Stimulated activated CD4-positive, alpha-beta T cell treated with anti-CD3 and anti-CD28 coated beads, Interleukin-4, amount 100 ng/mL, for 24 hours (primary cell): Measurements from ENCODE around the gene ADAD1.
"Not testable (repeated sequence)": the region's sequence is repeated elsewhere in the genome, so short reads cannot be mapped to it uniquely, and the experiment has no call there.

Source experiments
- DNase-seq: peaks from one replicate; pipeline ENCODE4 v3.0.0-alpha.2; 2020

ADAD1 gene

DNA sequence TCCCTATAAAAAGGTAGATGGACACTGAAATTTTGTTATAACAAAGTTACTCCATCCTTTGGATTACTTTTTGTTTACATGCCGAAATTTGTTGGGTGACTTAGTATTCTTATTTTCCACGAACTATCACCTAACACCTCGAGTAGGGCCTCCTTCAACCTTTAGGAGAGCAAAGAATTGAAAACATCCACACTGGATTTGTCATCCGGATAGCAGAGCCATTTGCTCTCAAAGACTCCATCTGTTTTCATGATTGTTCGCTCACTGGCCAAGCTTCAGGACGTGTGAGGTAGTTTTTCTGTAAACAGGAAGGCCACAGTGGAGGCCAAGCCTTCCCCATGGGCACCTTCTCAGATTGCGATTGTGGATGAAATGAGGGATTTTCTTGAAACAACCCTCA, at the start of gene ADAD1:
TSS of gene ADAD1 (plus strand) at position 301 of the 400 bp plus-strand sequence. CDS start 1,059 bp downstream, outside the sequence.
- DNase-seq = no peak

- no peak for DNase-seq
Observed at GRCh38 chr4:122329876-122330565, 48.8 kb upstream of the ADAD1 start.

- DNase-seq = no peak
Observed at GRCh38 chr4:122331195-122331594, 47.6 kb upstream of the ADAD1 start.

DNA sequence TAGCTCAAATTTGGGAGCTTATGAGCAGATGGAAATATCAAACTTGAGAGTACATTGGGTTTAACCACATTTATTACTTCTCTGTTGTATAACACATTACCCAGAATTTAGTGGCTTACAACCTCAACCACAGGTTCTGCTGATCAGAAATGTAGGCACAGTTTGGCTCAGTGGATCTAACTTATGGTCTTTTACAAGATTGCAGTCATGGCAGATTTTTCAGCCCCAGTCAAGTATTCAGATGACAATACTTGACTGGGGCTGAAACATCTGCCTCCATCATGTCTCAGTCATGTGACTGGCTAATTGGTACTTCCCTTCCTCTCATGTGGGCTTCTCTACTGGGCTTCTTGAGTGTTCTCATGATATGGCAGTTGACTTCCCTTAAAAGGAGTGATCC, 44.0 kb upstream of the ADAD1 start:
- no peak for DNase-seq

- no peak for DNase-seq
Observed at GRCh38 chr4:122341886-122342285, 36.9 kb upstream of the ADAD1 start.

GRCh38 chr4:122346036-122346435, 32.8 kb upstream of the ADAD1 start:
- no peak for DNase-seq

GRCh38 chr4:122346503-122346902, 32.3 kb upstream of the ADAD1 start:
- no peak for DNase-seq

GRCh38 chr4:122356317-122356808, 22.4 kb upstream of the ADAD1 start:
- DNase-seq = no peak

DNA sequence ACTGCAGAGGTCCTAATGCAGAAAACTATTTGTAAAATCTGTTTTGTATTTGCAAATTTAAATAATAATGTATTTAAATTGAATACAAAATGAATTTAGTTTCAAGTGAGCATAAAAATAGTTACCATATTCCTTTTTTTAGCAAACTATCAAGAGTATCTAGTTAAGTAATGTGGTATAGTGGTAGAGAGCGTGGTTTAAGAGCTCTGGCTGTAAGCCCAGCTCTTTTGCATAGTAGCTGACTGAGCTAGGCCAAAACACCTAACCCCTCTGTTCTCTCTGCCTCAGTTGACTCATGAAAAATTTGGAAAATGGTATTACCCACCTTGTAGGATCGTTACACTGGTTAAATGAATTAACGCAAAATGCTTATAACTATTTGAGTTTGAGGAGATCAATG, 18.1 kb upstream of the ADAD1 start:
- no peak for DNase-seq

DNA sequence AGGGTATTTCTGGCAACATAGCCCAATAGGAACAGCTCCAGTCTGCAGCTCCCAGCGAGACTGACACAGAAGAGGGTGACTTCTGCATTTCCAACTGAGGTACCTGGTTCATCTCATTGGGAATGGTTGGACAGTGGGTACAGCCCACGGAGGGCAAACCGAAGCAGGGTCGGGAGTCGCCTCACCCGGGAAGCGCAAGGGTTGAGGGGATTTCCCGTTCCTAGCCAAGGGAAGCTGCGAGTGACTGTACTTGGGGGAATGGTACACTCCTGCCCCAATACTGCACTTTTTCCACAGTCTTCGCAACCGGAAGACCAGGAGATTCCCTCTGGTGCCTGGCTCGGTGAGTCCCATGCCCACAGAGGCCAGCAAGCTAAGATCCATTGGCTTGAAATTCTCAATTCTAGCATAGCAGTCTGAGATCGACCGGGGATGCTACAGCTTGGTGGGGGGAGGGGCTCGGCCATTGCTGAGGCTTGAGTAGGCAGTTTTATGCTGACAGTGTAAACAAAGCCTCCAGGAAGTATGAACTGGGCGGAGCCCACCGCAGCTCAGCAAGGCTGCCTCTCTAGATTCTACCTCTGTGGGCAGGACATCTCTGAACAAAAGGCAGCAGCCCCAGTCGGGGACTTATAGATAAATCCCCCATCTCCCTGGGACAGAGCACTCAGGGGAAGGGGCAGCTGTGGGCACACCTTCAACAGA, 14.0 kb upstream of the ADAD1 start:
- DNase-seq = no peak

GRCh38 chr4:122368786-122369185, 10.0 kb upstream of the ADAD1 start:
- DNase-seq = not testable (repeated sequence)

GRCh38 chr4:122377352-122377751, 1.5 kb upstream of the ADAD1 start:
- no peak for DNase-seq

- no peak for DNase-seq
Observed at GRCh38 chr4:122379239-122379638, 428 bp downstream of the ADAD1 start.

- DNase-seq = no peak
Observed at GRCh38 chr4:122383341-122383740, 4.5 kb downstream of the ADAD1 start.

DNA sequence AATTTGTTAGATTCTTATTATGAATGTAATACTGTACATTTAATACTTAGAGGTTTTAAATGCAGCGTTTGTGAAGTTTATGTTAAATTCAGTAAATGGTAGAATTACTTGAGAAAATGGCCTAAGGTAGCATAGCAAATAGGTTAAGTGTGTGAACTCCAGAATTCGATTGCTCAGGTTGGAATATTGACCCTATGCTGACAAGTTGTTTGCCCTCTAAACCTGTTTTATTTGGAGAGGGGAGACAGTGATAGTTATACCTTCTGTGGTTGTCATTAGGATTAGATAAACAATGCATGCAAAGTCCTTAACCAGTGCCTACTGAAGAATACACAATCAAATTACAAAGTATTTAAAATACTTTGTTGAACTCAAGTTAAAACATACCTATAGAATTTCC, 5.4 kb downstream of the ADAD1 start:
- DNase-seq = no peak

GRCh38 chr4:122393276-122393675, 14.5 kb downstream of the ADAD1 start:
- DNase-seq = no peak

- DNase-seq = no peak
Observed at GRCh38 chr4:122403861-122404260, 25.1 kb downstream of the ADAD1 start.

GRCh38 chr4:122412547-122412946, 33.7 kb downstream of the ADAD1 start:
- DNase-seq = no peak

DNA sequence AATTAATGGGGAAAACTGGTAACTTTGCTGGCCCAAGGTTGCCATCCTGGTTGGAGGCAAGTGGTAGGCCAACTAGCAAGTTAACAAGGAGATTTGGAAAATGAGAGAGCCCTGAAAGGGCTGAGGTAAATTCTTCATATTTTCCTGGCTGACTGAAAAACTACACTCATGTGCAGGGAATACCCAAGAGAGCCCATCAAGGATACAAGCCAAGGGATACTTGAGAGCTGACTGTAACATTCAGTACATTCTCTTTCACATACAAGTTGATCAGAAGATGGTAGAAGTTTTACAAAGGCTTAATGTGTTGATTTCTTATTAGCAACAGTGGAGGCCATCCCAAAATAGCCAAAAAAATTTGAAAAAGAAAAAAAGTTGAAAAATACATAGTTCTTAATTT, 44.4 kb downstream of the ADAD1 start:
- DNase-seq = no peak

- DNase-seq = no peak
Observed at GRCh38 chr4:122431351-122431750, 52.5 kb downstream of the ADAD1 start.

DNA sequence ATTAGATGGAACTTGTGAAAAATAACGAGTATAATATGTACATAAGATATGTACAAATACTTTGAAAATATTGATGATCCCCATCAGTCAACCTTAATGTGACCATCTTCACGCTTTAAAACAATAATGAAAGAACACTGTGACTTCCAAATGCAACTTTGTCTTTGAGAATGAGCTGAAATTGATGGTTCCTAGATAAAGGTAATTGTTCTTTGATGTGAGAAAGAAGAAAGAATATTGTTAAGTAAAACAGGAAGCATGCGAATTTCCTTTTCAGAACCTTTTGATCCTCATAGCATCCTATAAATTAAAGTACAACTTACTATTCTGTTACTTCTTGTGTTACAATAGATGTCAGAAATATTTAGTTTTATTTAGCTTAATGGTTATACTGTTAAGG, 55.5 kb downstream of the ADAD1 start:
- DNase-seq = no peak

GRCh38 chr4:122450847-122451246, 72.0 kb downstream of the ADAD1 start:
- DNase-seq = peak; percentile 72

GRCh38 chr4:122453384-122453995, 74.7 kb downstream of the ADAD1 start:
- DNase-seq = no peak
